Stimulated activated CD4-positive, alpha-beta T cell treated with anti-CD3 and anti-CD28 coated beads, TNF-alpha, amount 100 ng/mL, for 24 hours (primary cell): Measurements from ENCODE around the gene ZNF841.
A peak's percentile ranks its signal among the peaks of the same experiment; 100 is the strongest.
"Not testable (repeated sequence)": the region's sequence is repeated elsewhere in the genome, so short reads cannot be mapped to it uniquely, and the experiment has no call there.

ENCODE experiments used
- DNase-seq, 3 experiments: peaks; one replicate each; pipeline ENCODE4 v3.0.0-alpha.2; 2020; ENCODE audit warnings: low read depth in 3 of 3

The ZNF841 gene

GRCh38 chr19:52095172-52096014 is at the start of gene ZNF841:
TSS of gene ZNF841 (minus strand) at chr19:52095765. CDS start at chr19:52084801, 10,964 bp downstream.
- peak; percentile 70 to 87 (median 72) for DNase-seq

- no peak for DNase-seq
Observed at GRCh38 chr19:52142001-52142595, 46.5 kb upstream of the ZNF841 start.

- no peak for DNase-seq
Observed at GRCh38 chr19:52141203-52141602, 45.6 kb upstream of the ZNF841 start.

- DNase-seq = peak in 1 of 3 experiments; percentile 97
Observed at GRCh38 chr19:52140032-52140710, 44.6 kb upstream of the ZNF841 start.

- peak; percentile 59 to 98 (median 96) for DNase-seq
Observed at GRCh38 chr19:52139252-52140031, 43.9 kb upstream of the ZNF841 start, which contains the start of gene ZNF616. TSS of gene ZNF616 (minus strand) at chr19:52139938. CDS start at chr19:52130512, 9,426 bp downstream.

- no peak for DNase-seq
Observed at GRCh38 chr19:52138983-52139251, 43.4 kb upstream of the ZNF841 start.

- peak in 1 of 3 experiments; percentile 31 for DNase-seq
Observed at GRCh38 chr19:52138278-52138982, 42.9 kb upstream of the ZNF841 start.

- DNase-seq = no peak
Observed at GRCh38 chr19:52120286-52120685, 24.7 kb upstream of the ZNF841 start.

- no peak for DNase-seq
Observed at GRCh38 chr19:52115526-52116053, 20.0 kb upstream of the ZNF841 start.

- DNase-seq = no peak
Observed at GRCh38 chr19:52114691-52115090, 19.1 kb upstream of the ZNF841 start.

GRCh38 chr19:52112624-52113023 is 17.1 kb upstream of the ZNF841 start:
- DNase-seq = no peak

- DNase-seq = no peak
Observed at GRCh38 chr19:52110780-52111179, 15.2 kb upstream of the ZNF841 start.

- DNase-seq = no peak
Observed at GRCh38 chr19:52102782-52103181, 7.2 kb upstream of the ZNF841 start.

GRCh38 chr19:52101866-52102562 is 6.4 kb upstream of the ZNF841 start:
- no peak for DNase-seq

- no peak for DNase-seq
Observed at GRCh38 chr19:52099497-52100138, 4.1 kb upstream of the ZNF841 start.

- not testable (repeated sequence) for DNase-seq
Observed at GRCh38 chr19:52096416-52096815, 851 bp upstream of the ZNF841 start.

GRCh38 chr19:52094526-52095130 is 937 bp downstream of the ZNF841 start:
- no peak for DNase-seq

- no peak for DNase-seq
Observed at GRCh38 chr19:52086481-52086880, 9.1 kb downstream of the ZNF841 start.

GRCh38 chr19:52070496-52070895 is 25.1 kb downstream of the ZNF841 start:
- DNase-seq = no peak
